NCI-H2107 treated with DMSO at 0.1 percent for 48 hours (cell line): ENCODE results near the gene ME3.
"Not testable (repeated sequence)": the region's sequence is repeated elsewhere in the genome, so short reads cannot be mapped to it uniquely, and the experiment has no call there.

Experiments used
- DNase-seq: peaks from one replicate; lab custom pipeline; 2025; ENCODE audit not compliant: unreplicated experiment; lab: John Stamatoyannopoulos, UW

Gene ME3

GRCh38 chr11:86442827-86443226 is 229.6 kb downstream of the ME3 start:
- DNase-seq = no peak

- no peak for DNase-seq
These were observed 230.0 kb downstream of the ME3 start for GRCh38 chr11:86442420-86442819.

- no peak for DNase-seq
These were observed 231.6 kb downstream of the ME3 start for GRCh38 chr11:86440843-86441242.

- DNase-seq = no peak
These were observed 232.1 kb downstream of the ME3 start for GRCh38 chr11:86440305-86440716.

- no peak for DNase-seq
These were observed 233.7 kb downstream of the ME3 start for GRCh38 chr11:86438685-86439084.

GRCh38 chr11:86435711-86436110 is 236.7 kb downstream of the ME3 start:
- DNase-seq = no peak

GRCh38 chr11:86433361-86434095 is 238.9 kb downstream of the ME3 start:
- DNase-seq = not testable (repeated sequence)

GRCh38 chr11:86431258-86431657 is 241.2 kb downstream of the ME3 start:
- DNase-seq = no peak

- no peak for DNase-seq
These were observed 245.0 kb downstream of the ME3 start for GRCh38 chr11:86427441-86427840.

- not testable (repeated sequence) for DNase-seq
These were observed 248.9 kb downstream of the ME3 start for GRCh38 chr11:86423488-86423887.

- no peak for DNase-seq
These were observed 250.0 kb downstream of the ME3 start for GRCh38 chr11:86422371-86422770.

- no peak for DNase-seq
These were observed 250.5 kb downstream of the ME3 start for GRCh38 chr11:86421946-86422345.

GRCh38 chr11:86418917-86419316 is 253.5 kb downstream of the ME3 start:
- no peak for DNase-seq

- DNase-seq = no peak
These were observed 253.9 kb downstream of the ME3 start for GRCh38 chr11:86418513-86418912.

- no peak for DNase-seq
These were observed 254.3 kb downstream of the ME3 start for GRCh38 chr11:86418106-86418505.

GRCh38 chr11:86416951-86417350 is 255.5 kb downstream of the ME3 start:
- DNase-seq = not testable (repeated sequence)

GRCh38 chr11:86416494-86416893 is 255.9 kb downstream of the ME3 start:
- no peak for DNase-seq

GRCh38 chr11:86415026-86415425 is 257.4 kb downstream of the ME3 start:
- no peak for DNase-seq

GRCh38 chr11:86414032-86414431 is 258.4 kb downstream of the ME3 start:
- no peak for DNase-seq

- no peak for DNase-seq
These were observed 263.6 kb downstream of the ME3 start for GRCh38 chr11:86408845-86409244.

GRCh38 chr11:86403458-86403857 is 269.0 kb downstream of the ME3 start:
- DNase-seq = no peak

GRCh38 chr11:86398106-86398505 is 274.3 kb downstream of the ME3 start:
- no peak for DNase-seq

- no peak for DNase-seq
These were observed 275.1 kb downstream of the ME3 start for GRCh38 chr11:86397351-86397750.
